Left forelimb (tissue), 1 donor: ENCODE results near the gene ZNF92.
"Not testable (repeated sequence)": the region's sequence is repeated elsewhere in the genome, so short reads cannot be mapped to it uniquely, and the experiment has no call there.

Experiments used
- DNase-seq: peaks from one replicate; pipeline ENCODE4 v3.0.0-alpha.2; 2018; ENCODE audit warnings: low spot score

The ZNF92 gene

GRCh38 chr7:65373608-65374351, at the start of gene ZNF92:
Gene ZNF92, plus strand, starts transcription at chr7:65373855. Its CDS starts 143 bp downstream, at chr7:65373998.
- DNase-seq: peak; percentile 97

- no peak for DNase-seq
Observed at GRCh38 chr7:65325793-65326432, 47.7 kb upstream of the ZNF92 start.

- no peak for DNase-seq
Observed at GRCh38 chr7:65338346-65338745, 35.3 kb upstream of the ZNF92 start.

GRCh38 chr7:65339257-65339656, 34.4 kb upstream of the ZNF92 start:
- DNase-seq: no peak

- no peak for DNase-seq
Observed at GRCh38 chr7:65342723-65343629, 30.7 kb upstream of the ZNF92 start.

GRCh38 chr7:65344541-65344940, 29.1 kb upstream of the ZNF92 start:
- DNase-seq: not testable (repeated sequence)

GRCh38 chr7:65354263-65354662, 19.4 kb upstream of the ZNF92 start:
- DNase-seq: no peak

GRCh38 chr7:65369843-65370242, 3.8 kb upstream of the ZNF92 start:
- no peak for DNase-seq

GRCh38 chr7:65371468-65371867, 2.2 kb upstream of the ZNF92 start:
- no peak for DNase-seq

GRCh38 chr7:65379318-65379717, 5.7 kb downstream of the ZNF92 start:
- DNase-seq: no peak

GRCh38 chr7:65381742-65382141, 8.1 kb downstream of the ZNF92 start:
- DNase-seq: no peak

GRCh38 chr7:65382452-65382851, 8.8 kb downstream of the ZNF92 start:
- no peak for DNase-seq

GRCh38 chr7:65387891-65388290, 14.2 kb downstream of the ZNF92 start:
- DNase-seq: no peak

GRCh38 chr7:65390588-65390987, 16.9 kb downstream of the ZNF92 start:
- DNase-seq: no peak

GRCh38 chr7:65397730-65398142, 24.1 kb downstream of the ZNF92 start:
- no peak for DNase-seq

GRCh38 chr7:65398671-65399070, 25.0 kb downstream of the ZNF92 start:
- DNase-seq: not testable (repeated sequence)

- DNase-seq: not testable (repeated sequence)
Observed at GRCh38 chr7:65399101-65399500, 25.4 kb downstream of the ZNF92 start.

GRCh38 chr7:65404020-65404419, 30.4 kb downstream of the ZNF92 start:
- DNase-seq: no peak

GRCh38 chr7:65406706-65407105, 33.1 kb downstream of the ZNF92 start:
- DNase-seq: not testable (repeated sequence)

- DNase-seq: no peak
Observed at GRCh38 chr7:65409363-65409762, 35.7 kb downstream of the ZNF92 start.

- DNase-seq: no peak
Observed at GRCh38 chr7:65411249-65411648, 37.6 kb downstream of the ZNF92 start.

- no peak for DNase-seq
Observed at GRCh38 chr7:65422670-65423069, 49.0 kb downstream of the ZNF92 start.

- DNase-seq: not testable (repeated sequence)
Observed at GRCh38 chr7:65423286-65423685, 49.6 kb downstream of the ZNF92 start.
